Measurements from ENCODE around the gene LAMA3. TPM values are rescaled to one million over a fixed set of nuclear protein-coding genes. Genes with fewer than 3 reads are reported as not detected.

Gene LAMA3
- total and polyA plus RNA-seq, 2 donors (not counting 3 experiments of a cell fraction or from before 2014, with no cell fraction given), result 2.6 to 12.3 TPM

- no peak overlapping the region for H3K27ac ChIP-seq (ENCODE audit: insufficient read depth, low read depth, low read length)
- no peak overlapping the region for H3K4me2 ChIP-seq (ENCODE audit: insufficient read depth, low read length)
- H2AFZ ChIP-seq (ENCODE audit: low read depth, low read length), result no peak overlapping the region
- dilution Hi-C loops (cut with MboI; ENCODE audit: extremely low pct_ligation_motif_present, low sequenced_read_pairs), result no loop called here
- H3K36me3 ChIP-seq (ENCODE audit: control insufficient read depth in 2 of 2, extremely low read depth in 1 of 2, insufficient read depth in 2 of 2, low read length in 2 of 2), result no peaks in the 10 kb centered on the region
- POLR2A ChIA-PET, result no interaction called here
- FAIRE-seq (no peak), DNase-seq (ENCODE audit: low read depth, low spot score) (no peak)
- no TSS peak for BruUV-seq (replicated peaks)
- H3K9me1 ChIP-seq (replicated peaks; ENCODE audit: control insufficient read depth, extremely low read depth, insufficient read depth, low read length), result no peaks in the 10 kb centered on the region
- peaks cover 12 to 14% of the 10 kb centered on the region in 2 experiments for H3K27me3 ChIP-seq (ENCODE audit: control insufficient read depth in 2 of 2, insufficient read depth in 2 of 2, low read length in 2 of 2)
- intact Hi-C loops (cut with micrococcal nuclease), result no loop called here
- no peaks in the 10 kb centered on the region for H3K9me3 ChIP-seq (replicated peaks; ENCODE audit: control insufficient read depth, insufficient read depth, low read length)
- no peak overlapping the region for H3K4me3 ChIP-seq (replicated peaks in 1 of 3; ENCODE audit: insufficient read depth in 1 of 3, low read depth in 1 of 3, low read length in 3 of 3)
- no peaks in the 10 kb centered on the region for H4K20me1 ChIP-seq (replicated peaks; ENCODE audit: control insufficient read depth, extremely low read depth, insufficient read depth, low read length)
- no peaks in the 10 kb centered on the region for H3K4me1 ChIP-seq (ENCODE audit: control insufficient read depth, extremely low read depth, insufficient read depth, low read length)
- no peak for TF ChIP-seq EZH2 (IDR thresholded peaks at IDR 0.05; ENCODE audit: borderline replicate concordance, low read depth, low read length, severe bottlenecking)
- no peak for TF ChIP-seq FOS (IDR thresholded peaks at IDR 0.05; ENCODE audit: borderline replicate concordance, insufficient read depth, low read length)
- TF ChIP-seq POLR2AphosphoS5 (IDR thresholded peaks at IDR 0.05; ENCODE audit: insufficient read depth, low read depth, low read length), result no peak
- TF ChIP-seq MYC (IDR thresholded peaks at IDR 0.05; ENCODE audit: low read depth, low read length), result no peak
- no peak for TF ChIP-seq MAX (IDR thresholded peaks at IDR 0.05; ENCODE audit: insufficient read depth, insufficient read length)
- H3K79me2 ChIP-seq (ENCODE audit: control insufficient read depth, insufficient read depth, low read length), result no peaks in the 10 kb centered on the region
- H3K9ac ChIP-seq (replicated peaks; ENCODE audit: extremely low read depth, insufficient read depth, low read length), result no peak overlapping the region
- CTCF ChIA-PET, result interaction anchor here (1.3 to 1.6 kb wide), 3 partner anchors 24 to 43 kb away, joined by 4 to 6 read pairs (median 5); no protein-coding TSS in a partner anchor
These were observed 17.7 kb upstream of the LAMA3 start for GRCh38 chr18:23671564-23671963.

DNA sequence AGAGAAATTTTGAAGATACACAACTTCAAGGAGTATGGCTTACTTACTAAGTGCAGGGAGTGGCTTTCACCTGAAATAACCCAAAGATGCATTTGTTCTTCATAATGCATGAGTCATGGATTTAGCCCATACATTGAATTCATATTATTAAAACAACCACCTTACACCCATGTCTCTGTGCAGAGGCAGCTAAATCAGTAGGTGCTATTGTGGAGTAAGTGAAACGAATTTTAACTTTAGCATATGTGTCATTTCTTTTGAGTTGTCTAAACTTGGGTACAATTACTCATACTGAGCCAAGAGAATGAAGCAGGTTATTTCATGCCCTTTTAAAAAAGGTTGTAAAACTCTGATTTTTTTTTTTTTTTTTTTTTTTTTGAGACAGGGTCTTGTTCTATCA lies 15.5 kb upstream of the LAMA3 start:
- FAIRE-seq (no peak), DNase-seq (ENCODE audit: low read depth, low spot score) (no peak)
- intact Hi-C loops (cut with micrococcal nuclease), result no loop called here
- H3K9me3 ChIP-seq (replicated peaks; ENCODE audit: control insufficient read depth, insufficient read depth, low read length), result no peaks in the 10 kb centered on the region
- no peaks in the 10 kb centered on the region for H4K20me1 ChIP-seq (replicated peaks; ENCODE audit: control insufficient read depth, extremely low read depth, insufficient read depth, low read length)
- H2AFZ ChIP-seq (ENCODE audit: low read depth, low read length), result no peak overlapping the region
- H3K27ac ChIP-seq (ENCODE audit: insufficient read depth, low read depth, low read length), result no peak overlapping the region
- no peaks in the 10 kb centered on the region for H3K4me1 ChIP-seq (ENCODE audit: control insufficient read depth, extremely low read depth, insufficient read depth, low read length)
- CTCF ChIA-PET, result no interaction called here
- H3K4me2 ChIP-seq (ENCODE audit: insufficient read depth, low read length), result no peak overlapping the region
- H3K79me2 ChIP-seq (ENCODE audit: control insufficient read depth, insufficient read depth, low read length), result no peaks in the 10 kb centered on the region
- H3K36me3 ChIP-seq (ENCODE audit: control insufficient read depth in 2 of 2, extremely low read depth in 1 of 2, insufficient read depth in 2 of 2, low read length in 2 of 2), result no peaks in the 10 kb centered on the region
- H3K27me3 ChIP-seq (ENCODE audit: control insufficient read depth in 2 of 2, insufficient read depth in 2 of 2, low read length in 2 of 2), result peaks cover 16 to 23% of the 10 kb centered on the region in 2 experiments
- no peak for TF ChIP-seq GATA2 (IDR thresholded peaks at IDR 0.05; ENCODE audit: insufficient read depth, insufficient read length, low read depth, low read length)
- TF ChIP-seq POLR2AphosphoS5 (IDR thresholded peaks at IDR 0.05; ENCODE audit: insufficient read depth, low read depth, low read length), result no peak
- TF ChIP-seq JUN (IDR thresholded peaks at IDR 0.05; ENCODE audit: borderline replicate concordance, insufficient read depth, insufficient read length, low read depth), result no peak
- TF ChIP-seq MYC (IDR thresholded peaks at IDR 0.05; ENCODE audit: low read depth, low read length), result no peak
- TF ChIP-seq POLR2A (IDR thresholded peaks at IDR 0.05; ENCODE audit: low read depth, low read length), result no peak
- no peak for TF ChIP-seq FOS (IDR thresholded peaks at IDR 0.05; ENCODE audit: borderline replicate concordance, insufficient read depth, low read length)
- TF ChIP-seq, protein P1, sequence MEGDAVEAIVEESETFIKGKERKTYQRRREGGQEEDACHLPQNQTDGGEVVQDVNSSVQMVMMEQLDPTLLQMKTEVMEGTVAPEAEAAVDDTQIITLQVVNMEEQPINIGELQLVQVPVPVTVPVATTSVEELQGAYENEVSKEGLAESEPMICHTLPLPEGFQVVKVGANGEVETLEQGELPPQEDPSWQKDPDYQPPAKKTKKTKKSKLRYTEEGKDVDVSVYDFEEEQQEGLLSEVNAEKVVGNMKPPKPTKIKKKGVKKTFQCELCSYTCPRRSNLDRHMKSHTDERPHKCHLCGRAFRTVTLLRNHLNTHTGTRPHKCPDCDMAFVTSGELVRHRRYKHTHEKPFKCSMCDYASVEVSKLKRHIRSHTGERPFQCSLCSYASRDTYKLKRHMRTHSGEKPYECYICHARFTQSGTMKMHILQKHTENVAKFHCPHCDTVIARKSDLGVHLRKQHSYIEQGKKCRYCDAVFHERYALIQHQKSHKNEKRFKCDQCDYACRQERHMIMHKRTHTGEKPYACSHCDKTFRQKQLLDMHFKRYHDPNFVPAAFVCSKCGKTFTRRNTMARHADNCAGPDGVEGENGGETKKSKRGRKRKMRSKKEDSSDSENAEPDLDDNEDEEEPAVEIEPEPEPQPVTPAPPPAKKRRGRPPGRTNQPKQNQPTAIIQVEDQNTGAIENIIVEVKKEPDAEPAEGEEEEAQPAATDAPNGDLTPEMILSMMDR (IDR thresholded peaks at IDR 0.05; ENCODE audit: extremely low read depth in 1 of 2, insufficient read depth in 1 of 2, low read depth in 1 of 2, low read length in 2 of 2), result no peak
- TF ChIP-seq EZH2 (IDR thresholded peaks at IDR 0.05; ENCODE audit: borderline replicate concordance, low read depth, low read length, severe bottlenecking), result no peak
- no peak for TF ChIP-seq MAX (IDR thresholded peaks at IDR 0.05; ENCODE audit: insufficient read depth, insufficient read length)
- POLR2A ChIA-PET, result no interaction called here
- BruUV-seq (replicated peaks), result no TSS peak
- H3K4me3 ChIP-seq (replicated peaks in 1 of 3; ENCODE audit: insufficient read depth in 1 of 3, low read depth in 1 of 3, low read length in 3 of 3), result no peak overlapping the region
- no peak overlapping the region for H3K9ac ChIP-seq (replicated peaks; ENCODE audit: extremely low read depth, insufficient read depth, low read length)
- dilution Hi-C loops (cut with MboI; ENCODE audit: extremely low pct_ligation_motif_present, low sequenced_read_pairs), result no loop called here
- no peaks in the 10 kb centered on the region for H3K9me1 ChIP-seq (replicated peaks; ENCODE audit: control insufficient read depth, extremely low read depth, insufficient read depth, low read length)

All from endothelial cell of umbilical vein (primary cell).